Psoas muscle (tissue), 8 donors: ENCODE measurements around the gene RBMS3. TPM values are rescaled to one million over a fixed set of nuclear protein-coding genes. Genes with fewer than 3 reads are reported as not detected.

Experiments
- ATAC-seq, 4 donors: fragments of 200-7000 bp; cut with Tn5 transposase; one replicate each; pipeline ENCODE4 v1.9.1; 2020; ENCODE audit warnings: moderate library complexity in 3 of 4, mild to moderate bottlenecking in 2 of 4
- DNase-seq, 2 donors: peaks; one replicate each; pipeline ENCODE4 v3.0.0-alpha.2; 2020
- H3K27ac ChIP-seq: fragments of 200-600 bp; one replicate; pipeline ENCODE4 v1.8.0; 2022
- H3K27me3 ChIP-seq, 3 donors: fragments of 200-600 bp in 1 of 3; one replicate each; pipeline versions ENCODE4 v1.6.1 to v1.8.0; 2013 to 2022; ENCODE audit warnings: low read length in 2 of 3, mild to moderate bottlenecking in 2 of 3, moderate library complexity in 1 of 3; ENCODE audit not compliant: insufficient read depth in 3 of 3
- H3K36me3 ChIP-seq, 2 donors: fragments of 200-600 bp in 1 of 2; one replicate each; pipeline versions ENCODE4 v1.6.1 to v1.8.0; 2013 to 2022; ENCODE audit warnings: low read depth in 1 of 2, mild to moderate bottlenecking in 1 of 2, moderate library complexity in 1 of 2; ENCODE audit not compliant: insufficient read depth in 1 of 2
- H3K4me1 ChIP-seq: fragments of 200-600 bp; one replicate; pipeline ENCODE4 v1.8.0; 2022
- H3K4me3 ChIP-seq: fragments of 200-600 bp; one replicate; pipeline ENCODE4 v1.8.0; 2022; ENCODE audit warnings: mild to moderate bottlenecking
- H3K9me3 ChIP-seq: fragments of 200-600 bp; one replicate; pipeline ENCODE4 v1.8.0; 2022
- CTCF ChIP-seq: fragments of 200-600 bp; IDR thresholded peaks from one replicate; pipeline ENCODE4 v1.8.0; 2022; ENCODE audit warnings: antibody characterized with exemption
- WGBS, 3 donors: extraction: QIAGEN DNeasy Blood & Tissue Kit; methylation state at CpG; one replicate each; pipeline versions ENCODE4 v1.1.6 to v1.1.7; 2013; 5-methylcytosine and 5-hydroxymethylcytosine counted together
- intact Hi-C, 2 donors: fragments of 100-400 bp; cut with DNase I; formaldehyde crosslinking; loops; one replicate each; pipeline versions ENCODE4 v1.11.0 to v1.14.2; 2022
- polyA plus RNA-seq, 3 donors: library from polyadenylated mRNA; stranded (reverse); fragments of 200-250 nt; gene quantifications; one replicate each; pipeline ENCODE4 v1.2.3, GENCODE V29; 2013
- total RNA-seq, 4 donors: library from RNA; stranded (reverse); fragmentation: NEBNext Ultra II Directional in 2 of 4; extraction: Animal tissue kit (Norgen Biotek cat#: 25700) in 2 of 4; gene quantifications; one replicate each; pipeline versions ENCODE4 v1.2.1 to v1.2.4, GENCODE V29; 2021 to 2023
- donor health status: healthy with polysubstance abuse.
- donor health status: DM: no; HTN: no; CAD: no; lungs with moderate emphysema.
- donor health status: Bipolar disorder and iron deficiency.
- donor health status: healthy.
- donor health status: DM: yes; HTN: yes; CAD: no.
- donor health status: DM: no; HTN: no; CAD: no.
- donor health status: DM: no; HTN: no; CAD: no.
- donor health status: DM: yes; HTN: yes; CAD: no.

Gene RBMS3
- total and polyA plus RNA-seq, 7 donors: 3.8 to 34.5 (median 23.5) TPM

- H3K4me1 ChIP-seq: peaks cover 48% of the 10 kb centered on the region
- no peaks in the 10 kb centered on the region for H3K27me3 ChIP-seq
- no peaks in the 10 kb centered on the region for H3K9me3 ChIP-seq
- intact Hi-C loops: no loop called here
- no peak for DNase-seq
- H3K27ac ChIP-seq: no peak overlapping the region
- no peak for ATAC-seq
- H3K36me3 ChIP-seq: no peaks in the 10 kb centered on the region
- TF ChIP-seq CTCF: no peak
- H3K4me3 ChIP-seq: no peak overlapping the region
Observed at GRCh38 chr3:29338377-29338776, 57.5 kb downstream of the RBMS3 start.

- H3K27ac ChIP-seq: no peak overlapping the region
- DNase-seq: no peak
- no peaks in the 10 kb centered on the region for H3K9me3 ChIP-seq
- intact Hi-C loops: no loop called here
- no peak for TF ChIP-seq CTCF
- no peak overlapping the region for H3K4me3 ChIP-seq
- no peaks in the 10 kb centered on the region for H3K27me3 ChIP-seq
- WGBS, 3 donors: 54 to 72% (median 59%) methylated on average over 8 of the region's 8 CpGs
- no peak for ATAC-seq
- no peaks in the 10 kb centered on the region for H3K36me3 ChIP-seq
- H3K4me1 ChIP-seq: peaks cover 40% of the 10 kb centered on the region
Observed at GRCh38 chr3:29339016-29339833, 58.4 kb downstream of the RBMS3 start.

GRCh38 chr3:29344154-29344553, 63.3 kb downstream of the RBMS3 start:
- no peak for DNase-seq
- H3K27me3 ChIP-seq: no peaks in the 10 kb centered on the region
- no peaks in the 10 kb centered on the region for H3K36me3 ChIP-seq
- no peak overlapping the region for H3K4me3 ChIP-seq
- 82 to 90% (median 83%) methylated on average over 3 of the region's 3 CpGs for WGBS, 3 donors
- no peaks in the 10 kb centered on the region for H3K9me3 ChIP-seq
- intact Hi-C loops: no loop called here
- ATAC-seq: no peak
- H3K27ac ChIP-seq: no peak overlapping the region
- peaks cover 9% of the 10 kb centered on the region for H3K4me1 ChIP-seq
- no peak for TF ChIP-seq CTCF

GRCh38 chr3:29344935-29345334, 64.1 kb downstream of the RBMS3 start:
- peaks cover 6% of the 10 kb centered on the region for H3K4me1 ChIP-seq
- TF ChIP-seq CTCF: no peak
- H3K27me3 ChIP-seq: no peaks in the 10 kb centered on the region
- H3K4me3 ChIP-seq: no peak overlapping the region
- H3K27ac ChIP-seq: no peak overlapping the region
- no peaks in the 10 kb centered on the region for H3K9me3 ChIP-seq
- intact Hi-C loops: no loop called here
- WGBS, 3 donors: 91 to 100% (median 92%) methylated on average over 1 of the region's 1 CpG
- ATAC-seq: no peak
- no peaks in the 10 kb centered on the region for H3K36me3 ChIP-seq
- DNase-seq: no peak
